Spinal cord (tissue), 10 donors: ENCODE measurements around the gene PDGFD. TPM values are rescaled to one million over a fixed set of nuclear protein-coding genes. Genes with fewer than 3 reads are reported as not detected.

Source experiments
- DNase-seq, 6 donors: peaks; one replicate each; pipeline versions ENCODE4 v3.0.0 to v3.0.0-alpha.2; 2013 to 2015; ENCODE audit warnings: low spot score in 6 of 6, low read depth in 4 of 6
- H3K27ac ChIP-seq: one replicate; pipeline ENCODE4 v1.5.1; 2013; ENCODE audit warnings: low read depth, low read length, control low read depth
- H3K27me3 ChIP-seq: one replicate; pipeline ENCODE4 v1.6.1; 2013; ENCODE audit warnings: low read length; ENCODE audit not compliant: control insufficient read depth, insufficient read depth
- H3K36me3 ChIP-seq: one replicate; pipeline ENCODE4 v1.6.1; 2013; ENCODE audit warnings: low read length; ENCODE audit not compliant: control insufficient read depth, insufficient read depth
- H3K4me1 ChIP-seq: one replicate; pipeline ENCODE4 v1.6.1; 2013; ENCODE audit warnings: low read length; ENCODE audit not compliant: control insufficient read depth, insufficient read depth
- H3K4me3 ChIP-seq: one replicate; pipeline ENCODE4 v1.5.1; 2013; ENCODE audit warnings: low read depth, low read length, control low read depth
- H3K9me3 ChIP-seq: one replicate; pipeline ENCODE4 v1.6.1; 2013; ENCODE audit warnings: low read length; ENCODE audit not compliant: control insufficient read depth, insufficient read depth
- WGBS: methylation state at CpG from one replicate; pipeline ENCODE4 v1.1.5; 2013; ENCODE audit warnings: missing lambda C conversion rate; ENCODE audit not compliant: insufficient coverage; 5-methylcytosine and 5-hydroxymethylcytosine counted together
- polyA plus RNA-seq, 2 donors: library from polyadenylated mRNA; unstranded; fragments of 120-200 nt; gene quantifications; one replicate each; pipeline ENCODE4 v1.2.1, GENCODE V29; 2013; ENCODE audit not compliant: insufficient read length in 2 of 2
- total RNA-seq, 2 donors: library from RNA; depleted of rRNA in 1 of 2; stranded (reverse); fragments of 120-200 nt in 1 of 2; fragments of >200 nt in 1 of 2; gene quantifications; one replicate each; pipeline versions ENCODE4 v1.2.3 to v1.2.4, GENCODE V29; 2013 to 2014
- donor health status: healthy.

Gene PDGFD
- total and polyA plus RNA-seq, 4 donors, result 10.0 to 34.2 (median 22.1) TPM

DNA sequence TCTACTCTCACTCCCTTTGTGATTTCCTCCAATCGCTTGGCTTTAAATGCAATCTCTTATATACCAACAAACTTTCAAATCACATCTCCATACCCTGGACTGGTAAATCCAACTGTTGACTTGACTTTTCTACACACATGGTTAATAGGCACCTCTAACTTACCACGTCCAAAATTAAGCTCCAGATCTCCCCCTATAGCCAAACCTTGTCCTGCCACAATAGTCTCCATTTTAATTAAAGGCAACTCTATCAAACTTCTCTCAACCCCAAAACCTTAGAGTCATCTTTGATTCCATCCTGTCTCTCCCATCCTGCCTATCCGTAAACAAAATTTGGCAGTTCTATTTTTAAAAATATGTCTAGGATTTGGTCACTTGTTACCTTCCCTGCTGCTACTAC, 269.3 kb downstream of the PDGFD start:
- Histone ChIP-seq H3K36me3 (no peaks in the 10 kb centered on the region), H3K9me3 (no peaks in the 10 kb centered on the region), H3K27ac (no peak overlapping the region), H3K27me3 (no peaks in the 10 kb centered on the region), H3K4me3 (no peak overlapping the region), H3K4me1 (no peaks in the 10 kb centered on the region)
- WGBS, result 93% methylated on average over 3 of the region's 3 CpGs
- no peak for DNase-seq

DNA sequence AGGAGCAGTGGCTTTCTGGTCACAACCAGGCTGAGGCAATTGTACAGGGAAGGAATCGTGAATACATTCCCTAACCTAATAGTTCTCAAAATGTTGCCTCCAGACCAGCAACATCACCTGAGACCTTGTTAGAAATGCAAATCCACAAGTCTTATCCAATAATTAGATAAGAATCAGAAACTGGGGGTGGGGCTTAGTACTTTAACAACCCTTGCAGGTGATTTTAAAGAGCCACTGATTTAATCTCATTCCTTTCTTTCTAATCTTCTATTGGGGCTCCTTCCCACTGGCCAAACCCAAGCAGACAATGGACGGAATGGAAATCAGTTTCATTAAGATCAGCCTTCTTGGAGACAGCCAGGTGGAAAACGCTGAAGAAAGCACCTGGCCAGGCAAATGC, 269.9 kb downstream of the PDGFD start:
- Histone ChIP-seq H3K9me3 (no peaks in the 10 kb centered on the region), H3K27ac (no peak overlapping the region), H3K4me3 (no peak overlapping the region), H3K27me3 (no peaks in the 10 kb centered on the region), H3K4me1 (no peaks in the 10 kb centered on the region), H3K36me3 (no peaks in the 10 kb centered on the region)
- WGBS, result 94% methylated on average over 2 of the region's 3 CpGs
- no peak for DNase-seq

DNA sequence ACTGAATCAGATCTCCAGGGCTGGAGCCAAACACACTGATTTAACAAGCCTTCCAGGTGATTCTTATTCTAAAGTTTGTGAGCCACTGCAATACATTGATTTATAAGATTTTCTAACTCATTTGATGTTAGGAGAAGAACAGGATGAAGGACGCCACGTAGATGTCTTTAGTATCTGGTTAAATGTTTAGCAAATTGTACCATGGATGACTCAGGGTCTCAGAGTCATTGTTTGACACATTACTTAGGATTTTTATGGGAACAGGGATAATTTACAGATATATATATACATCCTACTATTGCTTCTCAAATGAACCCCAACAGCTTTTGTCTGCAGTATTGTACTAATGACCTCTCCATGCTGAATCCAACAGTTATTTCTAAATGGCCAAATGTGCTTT, 270.6 kb downstream of the PDGFD start:
- DNase-seq, result no peak
- H3K27ac ChIP-seq, result no peak overlapping the region
- WGBS, result 100% methylated on average over 2 of the region's 2 CpGs
- H3K27me3 ChIP-seq, result no peaks in the 10 kb centered on the region
- no peak overlapping the region for H3K4me3 ChIP-seq
- H3K9me3 ChIP-seq, result no peaks in the 10 kb centered on the region
- H3K4me1 ChIP-seq, result no peaks in the 10 kb centered on the region
- no peaks in the 10 kb centered on the region for H3K36me3 ChIP-seq

DNA sequence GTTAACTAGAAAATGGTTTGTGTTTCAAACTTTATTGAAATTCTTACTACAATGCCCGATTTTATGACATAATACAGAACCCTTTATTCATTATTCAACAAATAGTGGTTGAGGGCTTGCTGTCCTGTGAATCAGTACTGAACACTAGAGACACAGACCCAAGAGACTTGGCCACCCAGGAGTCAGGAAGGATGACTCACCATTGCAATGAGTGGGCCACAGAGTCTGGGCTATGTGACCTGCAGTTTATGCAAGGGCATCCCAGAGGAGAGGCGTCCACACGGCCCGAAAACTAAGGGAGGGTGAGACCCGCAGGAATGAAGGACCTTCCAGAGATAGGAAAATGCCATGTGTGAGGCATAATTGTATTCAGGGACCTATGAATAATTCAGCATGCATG, 271.3 kb downstream of the PDGFD start:
- Histone ChIP-seq H3K9me3 (no peaks in the 10 kb centered on the region), H3K4me1 (no peaks in the 10 kb centered on the region), H3K4me3 (no peak overlapping the region), H3K36me3 (no peaks in the 10 kb centered on the region), H3K27me3 (no peaks in the 10 kb centered on the region), H3K27ac (no peak overlapping the region)
- 81% methylated on average over 4 of the region's 5 CpGs for WGBS
- no peak for DNase-seq

DNA sequence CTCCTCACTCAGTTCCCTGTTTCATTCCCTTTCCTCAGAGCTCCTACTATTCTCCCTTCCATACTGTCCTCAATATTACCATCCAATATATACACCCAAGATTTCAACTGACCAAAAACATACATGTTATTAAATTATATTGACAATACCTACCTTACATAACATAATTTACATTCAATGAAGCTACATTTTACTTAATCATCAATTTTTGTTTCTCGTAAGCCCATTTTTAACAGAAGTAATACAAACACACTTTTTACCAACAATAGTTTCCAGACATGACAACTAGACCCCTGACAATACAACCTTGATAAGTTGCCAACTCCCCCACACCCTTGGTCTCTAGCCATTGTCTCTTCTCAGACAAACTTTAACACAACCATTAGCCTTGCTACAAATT, 273.3 kb downstream of the PDGFD start:
- Histone ChIP-seq H3K4me3 (no peak overlapping the region), H3K27ac (no peak overlapping the region), H3K27me3 (no peaks in the 10 kb centered on the region), H3K4me1 (no peaks in the 10 kb centered on the region), H3K36me3 (no peaks in the 10 kb centered on the region), H3K9me3 (no peaks in the 10 kb centered on the region)
- no peak for DNase-seq
- 93% methylated on average over 1 of the region's 1 CpG for WGBS

DNA sequence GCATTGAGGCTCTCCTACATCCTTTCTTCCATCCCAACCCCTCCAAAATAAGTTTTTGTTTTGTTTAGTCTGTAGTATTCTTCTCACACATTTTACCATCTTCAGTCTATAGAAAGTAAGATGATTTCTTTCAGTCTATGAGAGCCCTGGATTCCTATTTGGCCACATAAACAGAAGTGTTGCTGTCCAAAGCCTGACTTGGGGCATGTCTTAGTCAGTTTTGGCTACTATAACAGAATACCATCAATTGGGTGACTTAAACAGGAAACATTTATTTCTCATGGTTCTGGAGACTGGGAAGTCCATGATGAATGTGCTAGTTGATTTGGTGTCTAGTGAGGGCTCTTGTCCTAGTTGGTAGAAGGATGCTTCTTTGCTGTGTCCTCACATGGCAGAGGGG, 274.3 kb downstream of the PDGFD start:
- Histone ChIP-seq H3K36me3 (no peaks in the 10 kb centered on the region), H3K9me3 (no peaks in the 10 kb centered on the region), H3K4me3 (no peak overlapping the region), H3K4me1 (no peaks in the 10 kb centered on the region), H3K27me3 (no peaks in the 10 kb centered on the region), H3K27ac (no peak overlapping the region)
- no peak for DNase-seq

DNA sequence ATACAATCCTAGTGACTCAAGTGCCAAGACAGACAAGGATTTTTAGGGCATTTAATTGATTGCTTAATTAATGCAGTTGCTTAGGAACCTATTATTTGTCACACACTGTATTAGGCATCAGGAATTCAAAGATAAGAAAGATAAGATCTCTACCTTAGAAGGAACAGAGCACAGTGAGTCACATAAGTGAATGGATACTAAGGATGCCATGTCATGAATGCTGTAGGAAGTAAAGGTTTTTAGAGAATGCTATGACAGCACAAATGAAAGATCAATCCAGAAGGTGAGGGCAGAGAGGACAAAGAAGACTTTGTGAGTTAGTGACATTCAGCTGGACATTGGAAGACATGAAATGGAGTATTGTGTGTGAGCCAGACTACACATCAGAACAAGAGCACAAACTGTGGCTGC, 275.4 kb downstream of the PDGFD start:
- DNase-seq, result no peak
- Histone ChIP-seq H3K27ac (no peak overlapping the region), H3K36me3 (no peaks in the 10 kb centered on the region), H3K4me3 (no peak overlapping the region), H3K9me3 (no peaks in the 10 kb centered on the region), H3K27me3 (no peaks in the 10 kb centered on the region), H3K4me1 (no peaks in the 10 kb centered on the region)

DNA sequence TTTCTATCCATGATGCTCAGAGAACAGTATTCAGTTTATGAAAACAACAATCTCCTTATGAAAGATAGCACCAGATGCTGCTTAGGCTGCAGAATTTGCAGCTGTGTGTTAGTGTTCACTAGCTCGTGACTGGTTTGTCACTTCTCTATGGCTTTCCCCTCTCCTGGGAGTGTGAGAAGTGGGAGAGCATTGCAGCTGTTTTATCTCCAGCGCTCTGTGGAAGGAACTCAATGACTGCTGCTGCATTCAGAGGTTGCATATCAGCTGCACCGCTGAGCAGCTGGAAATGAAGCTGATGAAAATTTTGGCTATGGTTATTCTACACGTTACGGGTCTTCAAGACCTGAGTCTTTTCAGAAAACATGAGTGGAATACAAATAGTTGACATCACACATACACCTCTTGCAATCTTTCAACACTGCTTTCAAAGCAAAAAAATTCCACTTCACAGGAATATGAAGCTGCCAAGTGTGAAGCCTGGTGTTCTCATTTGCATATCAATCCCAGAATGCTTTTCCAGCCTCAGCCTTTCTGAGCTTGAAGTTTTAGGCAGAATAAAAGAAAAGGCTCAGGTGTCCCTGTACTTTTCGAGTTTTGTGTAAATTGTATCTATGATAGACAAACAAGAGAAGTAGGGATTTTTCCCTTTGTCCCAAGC, 276.8 kb downstream of the PDGFD start:
- 0% methylated on average over 1 of the region's 6 CpGs for WGBS
- Histone ChIP-seq H3K27me3 (no peaks in the 10 kb centered on the region), H3K27ac (no peak overlapping the region), H3K36me3 (no peaks in the 10 kb centered on the region), H3K9me3 (no peaks in the 10 kb centered on the region), H3K4me3 (no peak overlapping the region), H3K4me1 (no peaks in the 10 kb centered on the region)
- DNase-seq, result peak in 3 of 6 donors; percentile 17 to 90 (median 58)

DNA sequence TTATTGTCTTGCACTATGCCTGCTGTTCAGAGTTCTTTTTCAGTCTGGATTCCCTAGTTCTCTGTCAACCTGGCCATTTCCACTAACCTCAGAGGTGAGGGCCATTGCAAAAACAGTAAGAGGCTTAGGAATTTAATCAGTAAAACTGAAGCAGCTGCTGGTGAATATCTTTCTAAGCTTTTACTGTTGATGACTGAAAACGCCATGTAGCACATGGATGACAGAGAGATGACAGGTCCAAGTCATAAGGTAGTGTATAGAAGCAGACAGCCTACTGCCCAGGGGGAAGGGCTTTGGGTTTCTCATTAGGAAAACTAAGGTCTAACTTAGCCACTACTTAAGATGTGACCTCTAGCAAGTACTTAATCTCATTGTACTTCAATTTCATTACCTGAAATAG, 280.1 kb downstream of the PDGFD start:
- no peak overlapping the region for H3K27ac ChIP-seq
- no peak for DNase-seq
- no peaks in the 10 kb centered on the region for H3K27me3 ChIP-seq
- H3K36me3 ChIP-seq, result no peaks in the 10 kb centered on the region
- no peaks in the 10 kb centered on the region for H3K4me1 ChIP-seq
- H3K9me3 ChIP-seq, result no peaks in the 10 kb centered on the region
- H3K4me3 ChIP-seq, result no peak overlapping the region
- 90% methylated on average over 1 of the region's 1 CpG for WGBS

DNA sequence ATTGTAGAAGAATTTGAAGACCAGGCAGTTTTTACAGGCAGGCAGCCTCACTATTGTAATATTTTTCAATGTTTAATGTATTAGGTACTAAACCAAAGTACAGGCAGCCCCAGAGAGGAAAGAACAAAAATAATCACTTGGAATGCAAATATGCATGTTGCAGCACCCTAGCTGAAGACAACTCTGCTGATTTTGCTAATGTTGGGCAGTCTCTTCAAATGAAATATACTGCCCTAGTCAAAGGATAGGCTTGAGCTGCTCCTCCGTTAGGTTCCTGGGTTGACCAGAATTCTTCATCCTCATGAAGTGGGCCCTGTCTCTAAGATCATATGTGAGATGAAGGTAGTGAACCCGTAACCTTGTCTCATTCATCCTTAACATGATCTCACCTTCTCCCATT, 280.7 kb downstream of the PDGFD start:
- H3K27me3 ChIP-seq, result no peaks in the 10 kb centered on the region
- H3K4me3 ChIP-seq, result no peak overlapping the region
- H3K27ac ChIP-seq, result no peak overlapping the region
- no peaks in the 10 kb centered on the region for H3K4me1 ChIP-seq
- no peaks in the 10 kb centered on the region for H3K36me3 ChIP-seq
- H3K9me3 ChIP-seq, result no peaks in the 10 kb centered on the region
- no peak for DNase-seq
- WGBS, result no CpG with 5 or more reads among the region's 2 CpGs
